ENCODE data around the gene DPYSL4. TPM values are rescaled to one million over a fixed set of nuclear protein-coding genes. Genes with fewer than 3 reads are reported as not detected.

The DPYSL4 gene
- 3.0 and 22.1 TPM in 2 replicates for total RNA-seq (2012; rRNA removed)

- peak within 1 kb of the TSS; percentile 74 for H3K4me3 ChIP-seq (ENCODE audit: low read length)
- peaks cover 5% of the 10 kb centered on the region for H3K4me1 ChIP-seq (ENCODE audit: control insufficient read depth, insufficient read depth, low read length)
- peak within 1 kb of the TSS; percentile 85 for H3K4me2 ChIP-seq (ENCODE audit: low read length)
- peak within 1 kb of the TSS; percentile 72 for H3K9ac ChIP-seq (ENCODE audit: low read depth, low read length)
- no peaks in the 10 kb centered on the region for H3K9me3 ChIP-seq (replicated peaks; ENCODE audit: low read length)
- peaks cover 51% of the 10 kb centered on the region for H3K27me3 ChIP-seq (ENCODE audit: control insufficient read depth, insufficient read depth, low read length)
- H3K36me3 ChIP-seq (ENCODE audit: insufficient read depth, low read length) = no peaks in the 10 kb centered on the region
These were observed at the start of gene DPYSL4 for GRCh38 chr10:132186488-132187429. DPYSL4 (plus strand) TSS chr10:132186948; CDS start chr10:132187064, 116 bp downstream.

- Histone ChIP-seq H3K4me2 (ENCODE audit: low read length) (no peak overlapping the region), H3K9me3 (replicated peaks; ENCODE audit: low read length) (no peaks in the 10 kb centered on the region), H3K9ac (ENCODE audit: low read depth, low read length) (no peak overlapping the region)
These were observed 49.4 kb upstream of the DPYSL4 start for GRCh38 chr10:132137111-132138072.

GRCh38 chr10:132138133-132138532, 48.6 kb upstream of the DPYSL4 start:
- Histone ChIP-seq H3K9me3 (replicated peaks; ENCODE audit: low read length) (no peaks in the 10 kb centered on the region), H3K36me3 (ENCODE audit: insufficient read depth, low read length) (no peaks in the 10 kb centered on the region), H3K27me3 (ENCODE audit: control insufficient read depth, insufficient read depth, low read length) (no peaks in the 10 kb centered on the region), H3K4me3 (ENCODE audit: low read length) (no peak overlapping the region), H3K9ac (ENCODE audit: low read depth, low read length) (no peak overlapping the region), H3K4me2 (ENCODE audit: low read length) (no peak overlapping the region), H3K4me1 (ENCODE audit: control insufficient read depth, insufficient read depth, low read length) (no peaks in the 10 kb centered on the region)

More at GRCh38 chr10:132137111-132138072, 49.4 kb upstream of the DPYSL4 start:
- Histone ChIP-seq H3K27me3 (ENCODE audit: control insufficient read depth, insufficient read depth, low read length) (peaks cover 3% of the 10 kb centered on the region), H3K4me3 (ENCODE audit: low read length) (no peak overlapping the region), H3K36me3 (ENCODE audit: insufficient read depth, low read length) (no peaks in the 10 kb centered on the region), H3K4me1 (ENCODE audit: control insufficient read depth, insufficient read depth, low read length) (no peaks in the 10 kb centered on the region)

GRCh38 chr10:132138596-132138995, 48.2 kb upstream of the DPYSL4 start:
- no peaks in the 10 kb centered on the region for H3K36me3 ChIP-seq (ENCODE audit: insufficient read depth, low read length)
- H3K9ac ChIP-seq (ENCODE audit: low read depth, low read length) = no peak overlapping the region
- H3K4me1 ChIP-seq (ENCODE audit: control insufficient read depth, insufficient read depth, low read length) = no peaks in the 10 kb centered on the region
- H3K9me3 ChIP-seq (replicated peaks; ENCODE audit: low read length) = no peaks in the 10 kb centered on the region
- H3K4me3 ChIP-seq (ENCODE audit: low read length) = no peak overlapping the region
- no peaks in the 10 kb centered on the region for H3K27me3 ChIP-seq (ENCODE audit: control insufficient read depth, insufficient read depth, low read length)
- H3K4me2 ChIP-seq (ENCODE audit: low read length) = no peak overlapping the region

- no peak overlapping the region for H3K4me2 ChIP-seq (ENCODE audit: low read length)
- H3K36me3 ChIP-seq (ENCODE audit: insufficient read depth, low read length) = no peaks in the 10 kb centered on the region
- no peaks in the 10 kb centered on the region for H3K27me3 ChIP-seq (ENCODE audit: control insufficient read depth, insufficient read depth, low read length)
- no peaks in the 10 kb centered on the region for H3K4me1 ChIP-seq (ENCODE audit: control insufficient read depth, insufficient read depth, low read length)
- H3K4me3 ChIP-seq (ENCODE audit: low read length) = no peak overlapping the region
- H3K9ac ChIP-seq (ENCODE audit: low read depth, low read length) = no peak overlapping the region
- H3K9me3 ChIP-seq (replicated peaks; ENCODE audit: low read length) = no peaks in the 10 kb centered on the region
These were observed 47.2 kb upstream of the DPYSL4 start for GRCh38 chr10:132139526-132139925.

- no peaks in the 10 kb centered on the region for H3K9me3 ChIP-seq (replicated peaks; ENCODE audit: low read length)
- H3K4me1 ChIP-seq (ENCODE audit: control insufficient read depth, insufficient read depth, low read length) = no peaks in the 10 kb centered on the region
- no peak overlapping the region for H3K4me3 ChIP-seq (ENCODE audit: low read length)
- no peaks in the 10 kb centered on the region for H3K27me3 ChIP-seq (ENCODE audit: control insufficient read depth, insufficient read depth, low read length)
- H3K36me3 ChIP-seq (ENCODE audit: insufficient read depth, low read length) = no peaks in the 10 kb centered on the region
- no peak overlapping the region for H3K4me2 ChIP-seq (ENCODE audit: low read length)
- H3K9ac ChIP-seq (ENCODE audit: low read depth, low read length) = no peak overlapping the region
These were observed 46.4 kb upstream of the DPYSL4 start for GRCh38 chr10:132140167-132140925.

GRCh38 chr10:132141076-132141475, 45.7 kb upstream of the DPYSL4 start:
- Histone ChIP-seq H3K4me3 (ENCODE audit: low read length) (no peak overlapping the region), H3K36me3 (ENCODE audit: insufficient read depth, low read length) (no peaks in the 10 kb centered on the region), H3K4me2 (ENCODE audit: low read length) (no peak overlapping the region), H3K9ac (ENCODE audit: low read depth, low read length) (no peak overlapping the region), H3K27me3 (ENCODE audit: control insufficient read depth, insufficient read depth, low read length) (no peaks in the 10 kb centered on the region), H3K9me3 (replicated peaks; ENCODE audit: low read length) (no peaks in the 10 kb centered on the region), H3K4me1 (ENCODE audit: control insufficient read depth, insufficient read depth, low read length) (no peaks in the 10 kb centered on the region)

- H3K9ac ChIP-seq (ENCODE audit: low read depth, low read length) = no peak overlapping the region
These were observed 45.0 kb upstream of the DPYSL4 start for GRCh38 chr10:132141526-132142395.

GRCh38 chr10:132142396-132143161, 44.2 kb upstream of the DPYSL4 start:
- Histone ChIP-seq H3K4me1 (ENCODE audit: control insufficient read depth, insufficient read depth, low read length) (no peaks in the 10 kb centered on the region), H3K9ac (ENCODE audit: low read depth, low read length) (no peak overlapping the region), H3K9me3 (replicated peaks; ENCODE audit: low read length) (no peaks in the 10 kb centered on the region), H3K36me3 (ENCODE audit: insufficient read depth, low read length) (no peaks in the 10 kb centered on the region), H3K27me3 (ENCODE audit: control insufficient read depth, insufficient read depth, low read length) (peaks cover 5% of the 10 kb centered on the region), H3K4me3 (ENCODE audit: low read length) (no peak overlapping the region), H3K4me2 (ENCODE audit: low read length) (no peak overlapping the region)

More at GRCh38 chr10:132141526-132142395, 45.0 kb upstream of the DPYSL4 start:
- H3K9me3 ChIP-seq (replicated peaks; ENCODE audit: low read length) = no peaks in the 10 kb centered on the region
- H3K4me1 ChIP-seq (ENCODE audit: control insufficient read depth, insufficient read depth, low read length) = no peaks in the 10 kb centered on the region
- H3K4me2 ChIP-seq (ENCODE audit: low read length) = no peak overlapping the region
- H3K4me3 ChIP-seq (ENCODE audit: low read length) = no peak overlapping the region
- H3K27me3 ChIP-seq (ENCODE audit: control insufficient read depth, insufficient read depth, low read length) = peaks cover 2% of the 10 kb centered on the region
- no peaks in the 10 kb centered on the region for H3K36me3 ChIP-seq (ENCODE audit: insufficient read depth, low read length)

GRCh38 chr10:132143162-132143561, 43.6 kb upstream of the DPYSL4 start:
- Histone ChIP-seq H3K36me3 (ENCODE audit: insufficient read depth, low read length) (no peaks in the 10 kb centered on the region), H3K4me2 (ENCODE audit: low read length) (no peak overlapping the region), H3K9me3 (replicated peaks; ENCODE audit: low read length) (no peaks in the 10 kb centered on the region), H3K4me1 (ENCODE audit: control insufficient read depth, insufficient read depth, low read length) (no peaks in the 10 kb centered on the region), H3K4me3 (ENCODE audit: low read length) (no peak overlapping the region), H3K27me3 (ENCODE audit: control insufficient read depth, insufficient read depth, low read length) (peaks cover 6% of the 10 kb centered on the region), H3K9ac (ENCODE audit: low read depth, low read length) (no peak overlapping the region)
